GM10847 (cell line): ENCODE results near the gene STK4.

Experiments used
- POLR2A ChIP-seq: IDR thresholded peaks from 2 replicates; pipeline ENCODE4 v1.6.1; 2011; ENCODE audit not compliant: insufficient read length; ENCODE audit errors: extremely low read depth

The STK4 gene

DNA sequence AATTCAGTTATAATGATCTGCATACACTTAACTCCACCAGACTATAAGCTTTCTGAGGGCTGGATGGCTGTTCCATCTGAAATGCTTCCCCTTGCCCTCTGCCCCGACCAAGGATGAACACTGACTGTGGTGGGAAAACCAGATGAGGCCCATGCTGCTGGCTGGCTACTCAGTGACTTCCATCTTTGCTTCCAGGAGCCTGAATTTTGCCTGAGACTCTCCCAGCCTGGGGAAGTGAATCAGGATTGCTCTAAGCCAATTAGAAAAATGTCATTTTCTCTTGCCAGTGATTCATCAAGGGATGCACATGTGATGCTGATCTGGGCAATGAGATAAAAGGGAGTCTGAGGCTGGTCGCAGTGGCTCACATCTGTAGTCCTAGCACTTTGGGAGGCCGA is 4.4 kb upstream of the STK4 start:
- TF ChIP-seq POLR2A: no peak

DNA sequence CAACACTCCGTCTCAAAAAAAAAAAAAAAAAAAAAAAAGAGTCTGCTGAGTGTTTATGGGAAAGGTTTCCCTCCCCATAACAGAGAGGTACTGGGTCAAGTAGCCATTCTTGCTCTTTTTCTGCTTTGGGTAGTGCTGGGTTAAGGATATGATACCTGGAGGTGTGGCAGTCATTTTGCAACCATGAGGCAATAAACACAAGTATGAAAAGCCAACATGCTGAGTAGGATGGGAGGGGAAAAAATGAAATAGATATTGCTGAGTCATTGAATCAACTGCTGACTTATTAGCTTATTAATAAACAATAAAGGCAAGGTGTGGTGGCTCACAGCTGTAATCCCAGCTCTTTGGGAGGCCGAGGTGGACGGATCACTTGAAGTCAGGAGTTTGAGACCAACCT is 3.8 kb upstream of the STK4 start:
- no peak for TF ChIP-seq POLR2A

DNA sequence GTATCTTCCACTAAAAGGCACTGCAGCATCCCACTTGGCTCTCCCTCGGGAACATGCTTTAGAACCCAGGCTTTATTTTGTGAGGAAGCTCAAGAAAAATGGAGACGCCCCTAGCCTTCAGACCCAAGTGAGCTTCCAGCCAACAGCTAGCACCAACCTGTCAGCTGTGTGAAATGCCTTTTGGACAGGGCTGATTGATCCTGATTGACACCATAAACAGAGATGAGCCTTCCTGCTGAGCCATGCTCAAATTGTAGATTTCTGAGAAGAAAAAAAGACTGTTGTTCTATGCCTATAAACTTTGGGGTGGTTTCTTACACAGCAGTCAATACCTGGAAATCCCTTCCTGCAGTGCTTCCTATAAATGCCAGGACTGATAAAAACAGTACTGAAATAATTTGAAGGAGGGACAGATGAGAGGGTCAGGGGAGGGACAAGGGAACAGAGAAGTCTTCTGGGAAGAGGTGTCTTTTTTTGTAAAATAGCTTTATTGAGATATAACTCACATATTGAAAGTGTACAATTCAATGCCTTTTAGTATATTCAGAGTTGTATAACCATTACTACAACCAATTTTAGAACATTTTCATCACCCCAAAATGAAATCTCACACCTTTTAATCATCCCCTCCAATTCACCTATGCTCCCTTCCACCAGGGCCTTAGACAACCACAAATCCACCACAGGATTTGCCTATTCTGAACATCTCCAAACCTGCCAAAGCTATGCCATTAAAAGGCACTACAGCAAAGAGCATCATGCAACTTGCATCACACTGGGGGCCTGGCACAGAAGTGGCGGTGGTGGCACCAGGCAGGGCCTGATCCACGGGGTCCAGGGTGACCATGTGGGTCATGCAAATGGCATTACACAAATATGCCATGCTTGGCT is 2.7 kb upstream of the STK4 start:
- no peak for TF ChIP-seq POLR2A

DNA sequence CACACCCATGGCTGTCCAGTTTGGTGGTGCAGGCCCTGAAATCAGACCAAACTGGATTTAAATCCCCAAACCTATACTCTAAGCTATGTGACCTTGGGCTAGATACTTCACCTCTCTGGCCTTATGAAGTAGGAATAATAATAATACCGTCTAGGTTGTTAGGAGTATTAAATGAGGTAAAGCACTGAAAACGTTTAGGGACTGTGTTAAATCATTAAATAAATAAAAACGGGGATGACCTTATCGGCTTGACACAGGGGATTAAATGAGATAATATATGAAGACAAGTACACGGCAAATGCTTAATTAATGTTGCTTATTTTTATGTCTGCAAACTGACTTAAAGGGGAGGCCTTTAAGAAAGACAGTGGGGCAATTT is 672 bp upstream of the STK4 start:
- TF ChIP-seq POLR2A: no peak

DNA sequence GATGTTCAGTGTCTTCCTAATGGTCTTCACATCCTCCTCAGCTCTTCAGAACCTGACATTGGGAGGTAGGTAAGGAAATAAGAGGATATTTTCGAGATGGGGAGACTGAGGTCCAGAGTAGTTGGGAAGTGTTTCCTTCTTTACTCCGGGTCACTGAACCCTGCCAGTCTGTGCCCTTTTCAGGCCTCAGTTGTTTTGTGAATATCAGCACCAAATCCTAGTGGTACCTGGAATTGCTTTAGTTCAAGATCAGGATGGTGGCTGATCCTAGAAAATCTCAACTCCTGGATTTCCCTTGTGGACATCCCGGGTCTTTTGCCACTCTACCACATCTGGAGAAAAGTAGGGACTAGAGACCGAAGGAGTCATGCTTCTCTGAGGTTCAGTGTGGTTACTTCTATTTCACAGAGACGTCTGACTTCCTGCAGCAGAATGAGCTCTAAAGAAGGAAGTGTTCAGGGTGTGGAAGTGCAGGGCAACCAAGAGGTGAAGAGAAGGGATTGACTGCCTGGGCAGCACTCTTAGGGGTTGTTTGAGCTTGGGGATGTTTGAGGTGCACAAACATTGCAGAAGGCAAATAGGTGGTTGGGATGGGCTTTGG is 995 bp downstream of the STK4 start:
- no peak for TF ChIP-seq POLR2A

DNA sequence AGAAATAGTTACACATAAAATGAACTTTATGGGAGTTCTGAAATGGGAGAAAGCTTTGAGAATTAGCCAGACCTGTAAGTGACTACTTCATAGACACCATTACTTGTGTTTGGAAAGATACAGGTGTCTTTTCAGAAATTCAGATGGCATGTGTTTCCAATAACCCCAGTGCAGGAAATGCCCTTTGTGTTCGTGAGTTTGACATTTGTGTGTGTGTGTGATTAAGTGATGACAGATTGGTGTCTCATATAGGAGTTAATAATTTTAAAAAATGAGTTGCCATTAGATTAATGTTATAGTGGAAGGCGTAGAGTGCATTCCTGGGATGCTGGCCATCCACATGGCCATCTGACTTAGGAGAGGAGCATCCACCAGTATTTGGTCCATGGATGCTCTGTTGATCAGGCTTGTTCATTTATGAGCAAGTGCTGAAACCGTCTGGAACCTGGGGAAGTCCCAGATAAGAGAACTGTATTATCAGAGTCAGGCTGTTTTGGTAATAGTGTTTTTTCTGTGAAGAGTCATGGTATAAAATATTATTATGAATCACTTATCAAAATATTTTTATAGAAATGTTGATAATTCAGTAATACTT is 3.1 kb downstream of the STK4 start:
- TF ChIP-seq POLR2A: no peak

DNA sequence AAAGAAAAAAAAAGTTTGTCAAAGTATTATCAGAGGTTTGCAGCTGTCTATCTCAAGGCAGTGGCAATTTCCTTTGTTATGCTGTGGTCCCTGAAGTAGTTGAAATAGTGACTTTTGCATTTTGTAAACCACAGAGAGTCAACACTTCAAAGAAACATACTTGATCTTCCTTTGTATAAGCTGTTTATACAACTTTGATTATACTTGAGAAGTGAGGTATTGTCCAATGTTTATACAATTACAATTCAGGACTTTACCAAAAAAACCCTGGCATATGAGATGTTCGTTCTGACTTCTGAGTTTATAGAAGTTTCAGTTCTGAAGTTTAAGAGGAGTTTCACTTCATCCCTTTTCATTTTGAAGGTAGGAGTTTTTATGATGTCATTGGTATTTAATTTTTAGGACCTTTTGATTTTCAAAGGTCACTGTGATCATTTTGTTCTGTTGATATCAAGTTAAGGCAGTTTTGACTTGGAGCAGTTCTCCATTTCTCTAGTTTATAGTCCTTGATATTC is 4.0 kb downstream of the STK4 start:
- no peak for TF ChIP-seq POLR2A

DNA sequence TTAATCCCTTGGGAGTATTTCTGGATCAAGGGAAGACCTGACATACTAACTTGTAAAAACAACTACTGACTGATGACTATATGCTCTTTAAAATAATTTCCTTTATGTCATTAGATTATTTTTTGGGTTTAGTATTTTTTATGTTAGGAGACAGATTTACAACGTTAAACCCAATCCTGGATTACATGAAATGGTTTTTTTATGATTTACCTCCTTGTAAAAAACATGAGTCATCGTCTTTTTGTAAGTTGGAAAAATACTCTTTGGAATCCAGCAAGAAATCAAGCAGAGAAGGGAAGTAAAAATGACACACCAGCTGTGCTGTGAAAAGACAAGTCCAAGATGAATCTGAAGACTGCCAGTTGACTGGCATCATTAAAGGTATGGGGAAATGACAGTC is 6.7 kb downstream of the STK4 start:
- no peak for TF ChIP-seq POLR2A

DNA sequence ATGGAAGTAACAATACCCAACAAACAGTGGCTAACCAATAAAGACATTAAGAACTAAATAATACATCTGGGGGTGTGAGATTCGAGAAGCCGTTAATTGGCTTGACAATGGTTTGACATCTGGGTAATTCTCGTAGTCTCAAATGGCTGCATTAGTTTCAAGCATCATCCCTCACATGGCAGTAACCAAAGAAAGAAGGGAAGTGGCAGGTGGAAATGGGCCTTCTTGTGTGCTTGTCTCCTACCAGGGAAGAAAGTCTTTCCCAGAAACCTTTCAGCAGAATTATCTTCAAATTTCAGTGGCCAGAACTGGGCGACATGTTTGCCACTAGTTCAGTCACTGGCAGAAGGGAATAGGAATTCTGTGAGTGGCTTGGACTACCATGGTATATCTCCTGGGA is 10.4 kb downstream of the STK4 start:
- no peak for TF ChIP-seq POLR2A

DNA sequence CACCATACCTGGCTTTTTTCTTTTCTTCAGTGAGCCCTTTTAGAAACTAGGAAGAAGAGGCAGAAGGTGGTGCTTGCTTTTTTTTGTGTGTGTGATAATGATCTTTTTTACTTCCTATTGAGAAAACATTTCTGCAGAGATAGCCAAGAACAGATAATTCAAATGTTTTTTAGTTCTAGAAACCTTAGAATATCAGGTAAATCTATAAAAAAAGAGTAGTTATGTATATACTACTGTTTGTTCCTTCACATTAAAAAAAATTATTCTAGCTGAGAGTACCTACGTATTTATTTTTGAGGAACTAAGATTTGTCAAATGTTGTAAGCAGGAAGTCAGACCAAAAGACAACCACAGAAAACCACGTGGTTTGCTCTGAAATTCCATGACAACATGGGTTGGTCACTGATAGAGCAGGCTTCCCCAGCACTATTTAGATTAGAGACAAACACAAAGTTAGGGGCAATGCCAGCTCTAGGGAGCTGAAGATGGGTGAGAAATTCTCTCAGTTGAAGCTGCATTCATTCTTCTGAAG is 12.8 kb downstream of the STK4 start:
- no peak for TF ChIP-seq POLR2A

DNA sequence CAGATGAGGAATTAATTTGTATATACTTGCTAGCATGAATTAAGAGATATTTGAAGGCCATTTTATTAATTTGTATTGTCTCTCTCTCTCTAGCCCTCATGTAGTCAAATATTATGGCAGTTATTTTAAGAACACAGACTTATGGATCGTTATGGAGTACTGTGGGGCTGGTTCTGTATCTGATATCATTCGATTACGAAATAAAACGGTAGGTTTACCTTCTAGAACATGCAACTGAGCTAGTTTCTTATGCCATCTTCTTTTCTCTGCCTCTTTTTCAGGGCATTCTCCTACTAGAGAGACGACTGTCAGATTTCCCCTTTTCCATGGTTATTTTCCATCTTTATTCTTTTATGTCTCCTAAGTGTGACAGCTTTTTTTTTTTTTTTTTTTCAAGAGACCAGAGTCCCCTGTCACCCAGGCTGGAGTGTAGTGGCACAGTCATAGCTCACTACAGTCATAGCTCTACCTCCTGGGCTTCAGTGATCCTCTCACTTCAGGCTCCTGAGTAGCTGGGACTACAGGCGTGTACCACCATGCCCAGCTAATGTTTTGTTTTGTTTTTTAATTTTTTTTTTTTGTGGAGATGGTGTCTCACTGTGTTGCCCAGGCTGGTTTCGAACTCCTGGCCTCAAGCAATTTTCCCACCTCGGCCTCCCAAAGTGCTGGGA is 15.6 kb downstream of the STK4 start:
- no peak for TF ChIP-seq POLR2A

DNA sequence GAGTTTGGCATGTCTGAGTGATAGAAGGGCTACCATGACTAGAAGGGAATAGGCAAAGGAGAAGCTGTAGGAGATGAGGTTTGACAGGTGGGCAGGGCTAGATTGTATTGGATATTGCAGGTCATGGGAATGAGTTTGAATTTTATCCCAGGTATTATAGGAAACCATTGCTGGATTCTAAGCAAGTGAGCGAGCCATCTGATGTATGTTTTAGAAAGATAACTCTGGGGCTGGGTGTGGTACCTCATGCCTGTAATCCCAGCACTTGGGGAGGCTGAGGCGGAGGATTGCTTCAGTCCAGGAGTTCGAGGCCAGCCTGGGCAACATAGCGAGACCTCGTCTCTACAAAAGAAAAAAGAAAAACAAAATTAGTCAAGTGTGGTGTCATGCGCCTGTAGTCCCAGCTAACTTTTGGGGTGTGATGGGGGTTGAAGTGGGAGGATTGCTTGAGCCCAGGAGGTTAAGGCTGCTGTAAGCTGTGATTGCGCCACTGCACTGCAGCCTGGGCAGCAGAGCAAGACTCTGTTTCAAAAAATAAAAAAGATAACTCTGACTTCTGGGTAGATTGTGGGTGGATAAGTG is 16.9 kb downstream of the STK4 start:
- TF ChIP-seq POLR2A: no peak

DNA sequence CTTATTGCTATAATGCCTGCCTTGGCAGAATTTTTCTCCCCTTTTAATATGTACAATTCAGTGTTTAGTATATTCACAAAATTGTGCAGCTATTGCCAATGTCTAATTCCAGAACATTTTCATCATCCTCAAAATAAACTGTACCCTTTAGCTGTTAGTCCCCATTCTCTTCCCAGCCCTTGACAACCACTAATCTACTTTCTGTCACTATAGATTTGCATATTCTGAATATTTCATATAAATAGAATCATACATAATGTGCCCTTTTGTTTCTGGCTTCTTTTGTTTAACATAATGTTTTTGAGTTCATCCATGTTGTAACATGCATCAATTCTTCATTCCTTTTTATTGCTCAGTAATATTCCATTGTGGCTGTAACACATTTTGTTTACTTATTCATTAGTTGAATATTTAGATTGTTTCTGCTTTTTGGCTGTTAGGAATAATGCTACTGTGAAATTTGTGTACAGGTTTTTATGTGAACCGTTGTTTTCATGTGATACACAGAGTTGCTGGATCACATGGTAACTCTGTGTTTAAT is 22.4 kb downstream of the STK4 start:
- TF ChIP-seq POLR2A: no peak

DNA sequence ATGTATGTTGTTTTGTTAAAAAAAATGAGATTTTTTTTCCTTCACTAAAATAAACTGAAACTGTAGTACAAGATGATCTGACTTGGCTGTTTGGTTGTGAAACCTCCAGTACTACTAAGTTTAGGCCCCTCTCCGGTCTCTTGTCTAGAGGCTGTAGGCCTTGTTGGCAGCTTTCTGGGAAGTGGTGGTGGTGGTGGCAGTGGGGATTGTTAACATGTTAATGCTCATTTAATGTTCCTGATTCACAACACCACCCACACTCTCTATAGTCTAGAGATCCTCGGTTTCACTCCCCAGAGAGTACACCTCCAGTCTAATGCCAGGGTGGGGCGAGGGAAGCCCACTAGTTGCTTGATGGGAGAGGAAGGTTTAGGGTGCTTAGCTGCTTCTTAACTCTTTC is 24.1 kb downstream of the STK4 start:
- TF ChIP-seq POLR2A: no peak

DNA sequence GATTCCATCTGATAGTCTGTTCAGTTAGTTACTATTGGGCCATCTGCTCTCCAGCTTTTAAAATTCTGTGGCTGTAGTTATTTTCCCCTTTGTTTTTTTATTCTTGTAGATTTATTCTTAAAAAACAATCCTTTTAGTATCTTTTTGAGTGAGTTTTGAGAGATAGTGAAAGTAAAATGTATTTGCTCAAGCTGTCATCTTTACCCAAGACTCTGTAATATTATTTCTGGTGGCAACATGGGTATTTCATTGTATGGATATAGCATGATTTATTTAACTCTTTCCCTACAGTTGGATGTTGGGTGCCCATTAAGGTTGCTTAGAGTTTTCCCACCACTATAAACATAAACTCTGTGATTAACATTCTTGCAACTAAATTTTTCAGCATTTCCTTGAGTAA is 24.6 kb downstream of the STK4 start:
- no peak for TF ChIP-seq POLR2A
